HCT116 (cell line): Measurements from ENCODE around the gene OPN1SW. TPM values are rescaled to one million over a fixed set of nuclear protein-coding genes. Genes with fewer than 3 reads are reported as not detected.
A peak's percentile ranks its signal among the peaks of the same experiment; 100 is the strongest.

ENCODE experiments used
- ATAC-seq: fragments of 200-7000 bp; cut with Tn5 transposase; 2 replicates; pipeline ENCODE4 v1.9.1; 2020; ENCODE audit warnings: mild to moderate bottlenecking, moderate library complexity
- BruUV-seq: library from RNA; stranded (reverse); fragments of 400-500 nt; replicated peaks from 2 replicates; lab custom pipeline; 2021; lab: Mats Ljungman, UMichigan
- CTCF ChIA-PET: fragments of 300-600 bp; sonication (Branson Sonifier 250); formaldehyde crosslinking; loops from one replicate; lab custom pipeline; 2021; ENCODE audit warnings: antibody characterized with exemption; lab: Charles Lee
- POLR2A ChIA-PET: fragments of 300-600, 350-600 bp; sonication (Branson Sonifier 250); formaldehyde crosslinking; loops from one replicate; lab custom pipeline; 2021; ENCODE audit warnings: antibody characterized with exemption; lab: Charles Lee
- RAD21 ChIA-PET, 2 experiments: fragments of 300-600 bp; sonication (Branson Sonifier 250); formaldehyde crosslinking; loops; one replicate each; lab custom pipeline; 2023; ENCODE audit warnings: low total read pairs in 2 of 2; ENCODE audit not compliant: uncharacterized antibody in 2 of 2, unreplicated experiment in 2 of 2, low non-redundant PET in 1 of 2; lab: Charles Lee
- DNase-seq: peaks from one replicate; pipeline ENCODE4 v3.0.0-alpha.2; 2010; ENCODE audit warnings: low read depth, low spot score
- H2AFZ ChIP-seq: fragments of 200-600 bp; shearing (Covaris generic), sonication (generic); 2 replicates; pipeline ENCODE4 v1.6.1; 2017; ENCODE audit warnings: low read depth, mixed run types, mixed read lengths, antibody characterized with exemption, low read length; ENCODE audit not compliant: poor library complexity, severe bottlenecking
- H3K27ac ChIP-seq: 2 replicates; pipeline ENCODE4 v1.5.1; 2012; ENCODE audit warnings: low read depth, low read length
- H3K27me3 ChIP-seq: fragments of 200-600 bp; sonication (generic); 2 replicates; pipeline ENCODE4 v1.6.1; 2016; ENCODE audit warnings: mixed run types, low read length, mixed read lengths; ENCODE audit not compliant: insufficient read depth
- H3K36me3 ChIP-seq, 2 experiments: fragments of 200-500 bp in 1 of 2; fragments of 200-600 bp in 1 of 2; sonication (Bioruptor generic) in 1 of 2; sonication (generic) in 1 of 2; 2 replicates each; pipeline versions ENCODE4 v1.5.1 to v1.6.1; 2014 to 2016; ENCODE audit warnings: low read length in 2 of 2, inconsistent platforms in 1 of 2, mixed read lengths in 1 of 2, mixed run types in 1 of 2; ENCODE audit not compliant: insufficient read depth in 2 of 2, control insufficient read depth in 1 of 2
- H3K4me1 ChIP-seq, 2 experiments: fragments of 200-600 bp in 1 of 2; sonication (generic) in 1 of 2; 2 replicates each; pipeline versions ENCODE4 v1.5.1 to v1.6.1; 2012 to 2017; ENCODE audit warnings: low read length in 2 of 2, inconsistent platforms in 1 of 2, mild to moderate bottlenecking in 1 of 2, mixed read lengths in 1 of 2, mixed run types in 1 of 2, moderate library complexity in 1 of 2; ENCODE audit not compliant: insufficient read depth in 2 of 2, control insufficient read depth in 1 of 2
- H3K4me2 ChIP-seq: fragments of 200-600 bp; sonication (generic); 2 replicates; pipeline ENCODE4 v1.6.1; 2017; ENCODE audit warnings: mixed run types, low read length, mixed read lengths
- H3K4me3 ChIP-seq, 2 experiments: fragments of 200-600 bp in 1 of 2; sonication (generic) in 1 of 2; replicated peaks in 1 of 2; 2 replicates each; pipeline ENCODE4 v1.5.1; 2011 to 2016; ENCODE audit warnings: low read length in 2 of 2, control low read depth in 1 of 2, low read depth in 1 of 2, mild to moderate bottlenecking in 1 of 2, mixed read lengths in 1 of 2, mixed run types in 1 of 2
- H3K79me2 ChIP-seq: fragments of 200-600 bp; sonication (generic); 2 replicates; pipeline ENCODE4 v1.6.1; 2017; ENCODE audit warnings: mild to moderate bottlenecking, mixed run types, low read length, moderate library complexity, mixed read lengths; ENCODE audit not compliant: insufficient read depth
- H3K9ac ChIP-seq: fragments of 200-600 bp; sonication (generic); 2 replicates; pipeline ENCODE4 v1.6.1; 2016; ENCODE audit warnings: low read length, mixed read lengths
- H3K9me2 ChIP-seq: fragments of 200-600 bp; sonication (generic), shearing (Covaris generic); 2 replicates; pipeline ENCODE4 v1.6.1; 2017; ENCODE audit warnings: mixed run types, mild to moderate bottlenecking, moderate library complexity; ENCODE audit not compliant: insufficient read depth
- H3K9me3 ChIP-seq, 2 experiments: fragments of 200-500 bp in 1 of 2; fragments of 200-600 bp in 1 of 2; sonication (Bioruptor generic) in 1 of 2; sonication (generic) in 1 of 2; 2 replicates each; pipeline ENCODE4 v1.6.1; 2014 to 2017; ENCODE audit warnings: low read length in 2 of 2, mixed read lengths in 2 of 2, inconsistent platforms in 1 of 2, low read depth in 1 of 2, mild to moderate bottlenecking in 1 of 2, mixed run types in 1 of 2, moderate library complexity in 1 of 2; ENCODE audit not compliant: control insufficient read depth in 1 of 2, insufficient read depth in 1 of 2
- H4K20me1 ChIP-seq: fragments of 200-600 bp; sonication (generic), shearing (Covaris generic); 2 replicates; pipeline ENCODE4 v1.6.1; 2017; ENCODE audit warnings: mixed run types, mild to moderate bottlenecking, moderate library complexity; ENCODE audit not compliant: insufficient read depth
- CEBPB ChIP-seq: IDR thresholded peaks from 2 replicates; pipeline ENCODE4 v1.6.1; 2012; ENCODE audit warnings: low read depth
- CTCF ChIP-seq, 3 experiments: fragments of 200-600 bp in 1 of 3; sonication (generic) in 1 of 3; IDR thresholded peaks in 2 of 3; conservative IDR thresholded peaks in 1 of 3; 2 replicates each; pipeline ENCODE4 v1.5.1; 2012 to 2017; ENCODE audit warnings: low read depth in 2 of 3, low read length in 2 of 3, antibody characterized with exemption in 1 of 3, borderline replicate concordance in 1 of 3, control low read depth in 1 of 3, mild to moderate bottlenecking in 1 of 3, mixed read lengths in 1 of 3, mixed run types in 1 of 3, moderate library complexity in 1 of 3; ENCODE audit not compliant: insufficient read depth in 1 of 3
- ELF1 ChIP-seq: IDR thresholded peaks from 2 replicates; pipeline ENCODE4 v1.6.1; 2012; ENCODE audit warnings: low read depth, borderline replicate concordance
- EZH2 ChIP-seq: fragments of 200-600 bp; sonication (generic); IDR thresholded peaks from 2 replicates; pipeline ENCODE4 v1.6.1; 2017; ENCODE audit warnings: antibody characterized with exemption, mixed run types
- FOSL1 ChIP-seq: IDR thresholded peaks from 2 replicates; pipeline ENCODE4 v1.6.1; 2012; ENCODE audit warnings: low read depth
- JUND ChIP-seq: IDR thresholded peaks from 2 replicates; pipeline ENCODE4 v1.6.1; 2012
- RAD21 ChIP-seq: IDR thresholded peaks from 2 replicates; pipeline ENCODE4 v1.6.1; 2012; ENCODE audit warnings: low read depth, mild to moderate bottlenecking
- SIN3A ChIP-seq: IDR thresholded peaks from 2 replicates; pipeline ENCODE4 v1.6.1; 2012; ENCODE audit warnings: low read depth
- SRF ChIP-seq: IDR thresholded peaks from 2 replicates; pipeline ENCODE4 v1.6.1; 2012; ENCODE audit warnings: low read depth
- TCF7L2 ChIP-seq: IDR thresholded peaks from 2 replicates; pipeline ENCODE4 v1.7.0; 2011; ENCODE audit warnings: borderline replicate concordance, inconsistent platforms; ENCODE audit not compliant: insufficient read depth, insufficient read length; ENCODE audit errors: extremely low read depth
- ZBTB33 ChIP-seq: IDR thresholded peaks from 2 replicates; pipeline ENCODE4 v1.6.1; 2011; ENCODE audit warnings: mild to moderate bottlenecking, low read length, moderate library complexity; ENCODE audit not compliant: insufficient replicate concordance; ENCODE audit errors: extremely low read depth
- ZNF274 ChIP-seq: fragments of 200-500 bp; sonication (Bioruptor generic); IDR thresholded peaks from 2 replicates; pipeline ENCODE4 v1.6.1; 2014; ENCODE audit warnings: mild to moderate bottlenecking, low read depth, low read length, inconsistent platforms
- intact Hi-C: fragments of 100-400 bp; cut with micrococcal nuclease; formaldehyde crosslinking; loops from 2 replicates; pipeline ENCODE4 v1.10.0; 2022
- total RNA-seq: library from RNA; stranded (reverse); gene quantifications from one replicate; pipeline ENCODE4 v1.2.1, GENCODE V29; 2021; ENCODE audit not compliant: unreplicated experiment
- TF ChIP-seq, protein P1 (sequence below): IDR thresholded peaks from 2 replicates; pipeline ENCODE4 v1.6.1; 2012
- TF ChIP-seq, protein P2 (sequence below): IDR thresholded peaks from 2 replicates; pipeline ENCODE4 v1.6.1; 2012
- TF ChIP-seq, protein P3 (sequence below): IDR thresholded peaks from 2 replicates; pipeline ENCODE4 v1.6.1; 2012; ENCODE audit warnings: low read depth

OPN1SW gene
- total RNA-seq, 1 experiment from 2014 or later: not detected

- TF ChIP-seq EZH2: no peak
- TF ChIP-seq, protein P1, sequence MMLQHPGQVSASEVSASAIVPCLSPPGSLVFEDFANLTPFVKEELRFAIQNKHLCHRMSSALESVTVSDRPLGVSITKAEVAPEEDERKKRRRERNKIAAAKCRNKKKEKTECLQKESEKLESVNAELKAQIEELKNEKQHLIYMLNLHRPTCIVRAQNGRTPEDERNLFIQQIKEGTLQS: no peak
- no peak for TF ChIP-seq JUND
These were observed 42.3 kb downstream of the OPN1SW start (continued) for GRCh38 chr7:128733278-128733645.

- no peak overlapping the region for H3K4me3 ChIP-seq
- CTCF ChIA-PET: no interaction called here
- RAD21 ChIA-PET: no interaction called here
- no peak overlapping the region for H2AFZ ChIP-seq
- H3K27ac ChIP-seq: no peak overlapping the region
- peaks cover 0 to 12% of the 10 kb centered on the region in 2 experiments; a peak in 2 of 4 replicates for H3K4me1 ChIP-seq
- TF ChIP-seq TCF7L2 (no peak), EZH2 (no peak), ZBTB33 (no peak), FOSL1 (no peak), RAD21 (no peak), SRF (no peak), CTCF (IDR thresholded peaks at IDR 0.05 in 2 of 3, conservative IDR thresholded peaks at IDR 0.05 in 1 of 3; ENCODE audit: borderline replicate concordance in 1 of 3, insufficient read depth in 1 of 3, low read depth in 2 of 3, low read length in 2 of 3) (no peak), CEBPB (no peak), SIN3A (no peak), ZNF274 (no peak), ELF1 (no peak), JUND (no peak)
- TF ChIP-seq, protein P1: no peak
- TF ChIP-seq, protein P2, sequence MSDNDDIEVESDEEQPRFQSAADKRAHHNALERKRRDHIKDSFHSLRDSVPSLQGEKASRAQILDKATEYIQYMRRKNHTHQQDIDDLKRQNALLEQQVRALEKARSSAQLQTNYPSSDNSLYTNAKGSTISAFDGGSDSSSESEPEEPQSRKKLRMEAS: no peak
- TF ChIP-seq, protein P3, sequence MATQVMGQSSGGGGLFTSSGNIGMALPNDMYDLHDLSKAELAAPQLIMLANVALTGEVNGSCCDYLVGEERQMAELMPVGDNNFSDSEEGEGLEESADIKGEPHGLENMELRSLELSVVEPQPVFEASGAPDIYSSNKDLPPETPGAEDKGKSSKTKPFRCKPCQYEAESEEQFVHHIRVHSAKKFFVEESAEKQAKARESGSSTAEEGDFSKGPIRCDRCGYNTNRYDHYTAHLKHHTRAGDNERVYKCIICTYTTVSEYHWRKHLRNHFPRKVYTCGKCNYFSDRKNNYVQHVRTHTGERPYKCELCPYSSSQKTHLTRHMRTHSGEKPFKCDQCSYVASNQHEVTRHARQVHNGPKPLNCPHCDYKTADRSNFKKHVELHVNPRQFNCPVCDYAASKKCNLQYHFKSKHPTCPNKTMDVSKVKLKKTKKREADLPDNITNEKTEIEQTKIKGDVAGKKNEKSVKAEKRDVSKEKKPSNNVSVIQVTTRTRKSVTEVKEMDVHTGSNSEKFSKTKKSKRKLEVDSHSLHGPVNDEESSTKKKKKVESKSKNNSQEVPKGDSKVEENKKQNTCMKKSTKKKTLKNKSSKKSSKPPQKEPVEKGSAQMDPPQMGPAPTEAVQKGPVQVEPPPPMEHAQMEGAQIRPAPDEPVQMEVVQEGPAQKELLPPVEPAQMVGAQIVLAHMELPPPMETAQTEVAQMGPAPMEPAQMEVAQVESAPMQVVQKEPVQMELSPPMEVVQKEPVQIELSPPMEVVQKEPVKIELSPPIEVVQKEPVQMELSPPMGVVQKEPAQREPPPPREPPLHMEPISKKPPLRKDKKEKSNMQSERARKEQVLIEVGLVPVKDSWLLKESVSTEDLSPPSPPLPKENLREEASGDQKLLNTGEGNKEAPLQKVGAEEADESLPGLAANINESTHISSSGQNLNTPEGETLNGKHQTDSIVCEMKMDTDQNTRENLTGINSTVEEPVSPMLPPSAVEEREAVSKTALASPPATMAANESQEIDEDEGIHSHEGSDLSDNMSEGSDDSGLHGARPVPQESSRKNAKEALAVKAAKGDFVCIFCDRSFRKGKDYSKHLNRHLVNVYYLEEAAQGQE: no peak
- no TSS peak for BruUV-seq
- no peaks in the 10 kb centered on the region for H3K36me3 ChIP-seq
- H3K9me2 ChIP-seq: no peaks in the 10 kb centered on the region
- POLR2A ChIA-PET: no interaction called here
- no peaks in the 10 kb centered on the region for H4K20me1 ChIP-seq
- no peaks in the 10 kb centered on the region for H3K79me2 ChIP-seq
- no peak for DNase-seq
- H3K9ac ChIP-seq: no peak overlapping the region
- 0 out of 2 replicates have a peak, but pooled peaks have one; percentile 42 for ATAC-seq
- H3K4me2 ChIP-seq: no peak overlapping the region
- no peaks in the 10 kb centered on the region for H3K27me3 ChIP-seq
- no peaks in the 10 kb centered on the region for H3K9me3 ChIP-seq
- intact Hi-C loops: no loop called here
These were observed 42.9 kb downstream of the OPN1SW start for GRCh38 chr7:128732521-128733277.
